HepG2 (cell line): Measurements from ENCODE around the gene VWA3A. TPM values are rescaled to one million over a fixed set of nuclear protein-coding genes. Genes with fewer than 3 reads are reported as not detected.

Experiments used
- EEA1 ChIP-seq: sonication (generic); formaldehyde crosslinking; IDR thresholded peaks from 2 replicates; pipeline ENCODE4 v1.5.1; 2020; ENCODE audit warnings: mild to moderate bottlenecking, missing genetic modification reagents, borderline replicate concordance
- IRF2 ChIP-seq: IDR thresholded peaks from 2 replicates; pipeline ENCODE4 v1.6.1; 2018; ENCODE audit warnings: missing genetic modification reagents, missing compliant biosample characterization
- SNAPC5 ChIP-seq: sonication (generic); formaldehyde crosslinking; IDR thresholded peaks from 2 replicates; pipeline ENCODE4 v1.8.1; 2023; ENCODE audit warnings: mild to moderate bottlenecking, missing genetic modification reagents, borderline replicate concordance
- YY1 ChIP-seq: IDR thresholded peaks from 2 replicates; pipeline ENCODE4 v1.6.1; 2011; ENCODE audit warnings: low read length, low read depth, moderate library complexity, mild to moderate bottlenecking; ENCODE audit not compliant: insufficient read depth, insufficient replicate concordance
- ZBTB46 ChIP-seq: sonication (generic); formaldehyde crosslinking; IDR thresholded peaks from 2 replicates; pipeline ENCODE4 v1.4.0; 2020; ENCODE audit warnings: mild to moderate bottlenecking, missing genetic modification reagents, borderline replicate concordance
- ZNF318 ChIP-seq: sonication (generic); formaldehyde crosslinking; IDR thresholded peaks from 2 replicates; pipeline ENCODE4 v1.4.0; 2020; ENCODE audit warnings: mild to moderate bottlenecking, missing genetic modification reagents
- ZNF451 ChIP-seq: sonication (generic); formaldehyde crosslinking; IDR thresholded peaks from 2 replicates; pipeline ENCODE4 v1.5.0; 2020; ENCODE audit warnings: mild to moderate bottlenecking, missing genetic modification reagents
- ZNF766 ChIP-seq: sonication (generic); formaldehyde crosslinking; IDR thresholded peaks from 2 replicates; pipeline ENCODE4 v1.5.0; 2020; ENCODE audit warnings: missing genetic modification reagents, borderline replicate concordance
- polyA plus RNA-seq, 8 experiments: library from polyadenylated mRNA; depleted of rRNA in 3 of 8; stranded (reverse) in 7 of 8; unstranded in 1 of 8; fragments of >200 nt; fragmentation: Illumina TruSeq in 4 of 8; extraction: Trizol in 4 of 8; gene quantifications; 2 replicates each; pipeline versions ENCODE4 v1.2.1 to v1.2.3, GENCODE V29; 2011 to 2016; ENCODE audit warnings: low read depth in 4 of 8, missing spikeins in 1 of 8, mixed read lengths in 1 of 8; ENCODE audit not compliant: insufficient read depth in 1 of 8
- total RNA-seq, 5 experiments: library from RNA; depleted of rRNA; stranded (reverse); fragments of >200 nt; fragmentation: Illumina TruSeq; extraction: Trizol; gene quantifications; 2 replicates each; pipeline ENCODE4 v1.2.3, GENCODE V29; 2016; ENCODE audit warnings: low read depth in 1 of 5

Gene VWA3A
- total and polyA plus RNA-seq, 2 of the 13 experiments (the other 11 are each of a cell fraction or from before 2014, with no cell fraction given): 0.03 to 0.07 TPM

GRCh38 chr16:22191532-22192260 lies 99.4 kb downstream of the VWA3A start (continued):
- TF ChIP-seq ZNF318: no peak
- TF ChIP-seq EEA1: no peak
- TF ChIP-seq ZBTB46 (CRISPR knock-in tag): no peak
- no peak for TF ChIP-seq IRF2 (CRISPR knock-in tag)
- no peak for TF ChIP-seq ZNF766 (CRISPR knock-in tag)
- no peak for TF ChIP-seq ZNF451 (CRISPR knock-in tag)
- TF ChIP-seq YY1: peak; percentile 88
- peak; percentile 9; the same call in 1 of the 2 replicates for TF ChIP-seq SNAPC5
